Tibial nerve (tissue), 3 donors: Measurements from ENCODE around the gene SEMA3A.

Experiments
- CTCF ChIP-seq, 5 experiments: fragments of 200-600 bp in 3 of 5; fragments of 450-650 bp in 2 of 5; sonication (generic) in 3 of 5; IDR thresholded peaks; one replicate each; pipeline ENCODE4 v1.5.1; 2016 to 2019; ENCODE audit warnings: antibody characterized with exemption in 5 of 5, mild to moderate bottlenecking in 3 of 5, moderate library complexity in 2 of 5
- POLR2A ChIP-seq, 2 donors: fragments of 450-650 bp; IDR thresholded peaks; one replicate each; pipeline ENCODE4 v1.6.1; 2017; ENCODE audit warnings: antibody characterized with exemption in 2 of 2, mild to moderate bottlenecking in 2 of 2, moderate library complexity in 2 of 2

- no peak for TF ChIP-seq CTCF (IDR thresholded peaks at IDR 0.05)
- TF ChIP-seq POLR2A (IDR thresholded peaks at IDR 0.05) = no peak
These were observed 87.3 kb downstream of the SEMA3A start for GRCh38 chr7:84107259-84107658.
